Uterus (tissue), 4 donors: Measurements from ENCODE around the gene CFAP74. TPM values are rescaled to one million over a fixed set of nuclear protein-coding genes. Genes with fewer than 3 reads are reported as not detected.

Experiments used
- DNase-seq, 2 donors: peaks; one replicate each; pipeline ENCODE4 v3.0.0-alpha.2; 2019 to 2020
- H3K27ac ChIP-seq, 2 donors: fragments of 200-600 bp; sonication (generic); 1 replicate in 1 of 2; 2 replicates in 1 of 2; pipeline ENCODE4 v1.5.1; 2016 to 2018
- H3K27me3 ChIP-seq, 2 donors: fragments of 200-600 bp; sonication (generic); one replicate each; pipeline ENCODE4 v1.5.1; 2018 to 2019; ENCODE audit warnings: control low read depth in 1 of 2
- H3K36me3 ChIP-seq, 2 donors: fragments of 200-600 bp; sonication (generic); one replicate each; pipeline ENCODE4 v1.5.1; 2019; ENCODE audit warnings: control low read depth in 1 of 2
- H3K4me1 ChIP-seq, 2 donors: fragments of 200-600 bp; sonication (generic); one replicate each; pipeline ENCODE4 v1.5.1; 2018 to 2019; ENCODE audit warnings: control low read depth in 1 of 2
- H3K4me3 ChIP-seq, 2 donors: fragments of 200-600 bp; sonication (generic); 1 replicate in 1 of 2; 2 replicates in 1 of 2; pipeline ENCODE4 v1.5.1; 2018 to 2019; ENCODE audit warnings: mild to moderate bottlenecking in 1 of 2
- H3K9me3 ChIP-seq, 2 donors: fragments of 200-600 bp; sonication (generic); one replicate each; pipeline ENCODE4 v1.5.1; 2019; ENCODE audit warnings: control low read depth in 1 of 2
- CTCF ChIP-seq, 4 experiments: fragments of 200-600 bp in 2 of 4; fragments of 450-650 bp in 2 of 4; sonication (generic) in 2 of 4; IDR thresholded peaks; one replicate each; pipeline ENCODE4 v1.5.1; 2016 to 2019; ENCODE audit warnings: antibody characterized with exemption in 4 of 4, mild to moderate bottlenecking in 2 of 4, moderate library complexity in 1 of 4
- POLR2A ChIP-seq, 2 donors: fragments of 450-650 bp; IDR thresholded peaks; one replicate each; pipeline ENCODE4 v1.6.1; 2016; ENCODE audit warnings: antibody characterized with exemption in 2 of 2, mild to moderate bottlenecking in 1 of 2, moderate library complexity in 1 of 2
- intact Hi-C: fragments of 100-400 bp; cut with DNase I; formaldehyde crosslinking; loops from one replicate; pipeline ENCODE4 v1.15.1; 2023; ENCODE audit warnings: low total_unique reads
- total RNA-seq, 4 donors: library from RNA; depleted of rRNA in 3 of 4; stranded (reverse); fragments of >200 nt in 3 of 4; gene quantifications; one replicate each; pipeline versions ENCODE4 v1.1.0 to v1.2.4, GENCODE V29; 2014 to 2023
- donor health status: DM: yes; HTN: yes; CAD: no.

The CFAP74 gene
- total RNA-seq, 4 donors from 2014 or later: 0.64 to 1.0 TPM; not detected in 2

- H3K9me3 ChIP-seq: no peaks in the 10 kb centered on the region
- DNase-seq: no peak
- H3K36me3 ChIP-seq: no peaks in the 10 kb centered on the region
- no peak overlapping the region for H3K4me3 ChIP-seq
- peaks cover 0 to 5% of the 10 kb centered on the region in 2 donors for H3K4me1 ChIP-seq
- H3K27ac ChIP-seq: no peak overlapping the region
- peaks cover 5 to 7% of the 10 kb centered on the region in 2 donors for H3K27me3 ChIP-seq
- intact Hi-C loops: no loop called here
- TF ChIP-seq CTCF (IDR thresholded peaks at IDR 0.05): no peak
- no peak for TF ChIP-seq POLR2A (IDR thresholded peaks at IDR 0.05)
Observed at GRCh38 chr1:2014741-2015735, 11.5 kb upstream of the CFAP74 start.

GRCh38 chr1:2014181-2014580 is 10.6 kb upstream of the CFAP74 start:
- TF ChIP-seq POLR2A (IDR thresholded peaks at IDR 0.05) (no peak), CTCF (IDR thresholded peaks at IDR 0.05) (no peak)
- H3K36me3 ChIP-seq: no peaks in the 10 kb centered on the region
- no peak overlapping the region for H3K27ac ChIP-seq
- H3K4me3 ChIP-seq: no peak overlapping the region
- no peaks in the 10 kb centered on the region for H3K27me3 ChIP-seq
- intact Hi-C loops: no loop called here
- no peaks in the 10 kb centered on the region for H3K9me3 ChIP-seq
- DNase-seq: no peak
- no peaks in the 10 kb centered on the region for H3K4me1 ChIP-seq

DNA sequence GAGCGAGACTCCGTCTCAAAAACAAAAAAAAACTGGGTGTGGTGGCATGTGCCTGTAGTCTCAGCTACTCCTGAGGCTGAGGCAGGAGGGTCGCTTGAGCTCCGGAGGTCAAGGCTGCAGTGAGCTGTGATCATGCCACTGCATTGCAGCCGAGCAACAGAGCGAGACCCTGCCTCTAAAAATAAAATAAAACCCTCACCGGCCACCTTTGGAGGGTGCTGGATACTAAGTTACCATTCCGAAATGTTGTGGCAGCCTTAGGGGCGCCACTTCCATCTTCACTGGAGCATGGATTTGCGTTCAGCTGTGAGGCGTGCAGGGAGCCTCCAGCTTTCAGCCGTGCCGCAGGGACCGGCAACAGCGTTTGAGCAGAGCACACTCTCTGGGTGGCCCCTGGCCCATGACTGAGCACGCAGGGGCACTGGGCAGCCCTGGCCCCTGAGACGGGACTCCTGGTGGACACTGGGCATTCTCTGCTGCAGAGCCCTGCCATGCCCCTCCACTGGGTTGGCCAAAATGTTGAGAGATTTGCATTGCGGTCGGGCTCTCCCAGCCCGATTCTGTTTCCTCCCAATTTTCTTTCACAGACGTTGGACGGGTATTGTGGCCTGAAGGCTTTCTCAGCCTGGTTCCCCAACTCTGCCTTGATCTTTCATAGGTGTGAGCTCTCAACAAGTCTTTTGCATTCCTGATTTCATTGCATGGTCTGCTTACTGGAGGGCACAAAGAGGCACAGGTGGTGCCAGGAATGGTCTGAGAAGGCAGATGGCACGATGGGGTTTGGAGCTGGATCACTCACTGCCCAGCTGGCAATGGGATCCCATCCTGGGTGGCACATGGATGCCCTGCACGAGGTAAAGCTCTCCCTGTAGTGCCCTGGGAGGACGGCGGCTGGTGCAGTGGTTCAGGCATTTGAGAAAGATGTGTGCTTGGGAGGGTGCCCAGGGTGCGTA is 5.8 kb upstream of the CFAP74 start:
- Histone ChIP-seq H3K9me3 (no peaks in the 10 kb centered on the region), H3K4me3 (no peak overlapping the region), H3K27me3 (peaks cover 0 to 4% of the 10 kb centered on the region in 2 donors), H3K4me1 (no peaks in the 10 kb centered on the region), H3K36me3 (no peaks in the 10 kb centered on the region), H3K27ac (no peak overlapping the region)
- intact Hi-C loops: no loop called here
- TF ChIP-seq POLR2A (IDR thresholded peaks at IDR 0.05) (no peak), CTCF (IDR thresholded peaks at IDR 0.05) (no peak)
- no peak for DNase-seq

- no peaks in the 10 kb centered on the region for H3K9me3 ChIP-seq
- H3K27me3 ChIP-seq: peaks cover 0 to 20% of the 10 kb centered on the region in 2 donors
- DNase-seq: no peak
- no peak for TF ChIP-seq CTCF (IDR thresholded peaks at IDR 0.05)
- no peak for TF ChIP-seq POLR2A (IDR thresholded peaks at IDR 0.05)
- H3K4me3 ChIP-seq: no peak overlapping the region
- no peak overlapping the region for H3K27ac ChIP-seq
- H3K36me3 ChIP-seq: no peaks in the 10 kb centered on the region
- intact Hi-C loops: no loop called here
- H3K4me1 ChIP-seq: no peaks in the 10 kb centered on the region
Observed at GRCh38 chr1:2004856-2005255, 1.3 kb upstream of the CFAP74 start.
